GM19372 (cell line): ENCODE results near the gene LCE3D.

Source experiments
- ATAC-seq: cut with Tn5 transposase; IDR thresholded peaks from one replicate; pipeline ENCODE4 v1.9.1; 2021; ENCODE audit warnings: mild to moderate bottlenecking, low read depth, moderate library complexity; ENCODE audit not compliant: unreplicated experiment

Gene LCE3D

GRCh38 chr1:152533327-152533938, 46.9 kb downstream of the LCE3D start:
- ATAC-seq = no peak
